MM.1S (cell line): ENCODE data around the gene UBE3B.

Experiments
- DNase-seq: peaks from one replicate; pipeline ENCODE4 v3.0.0-alpha.2; 2015
- H2AFZ ChIP-seq: fragments of 300-600 bp; sonication (generic); 2 replicates; pipeline ENCODE4 v1.6.0; 2016; ENCODE audit warnings: antibody characterized with exemption, low read length
- H3F3A ChIP-seq: fragments of 300-600 bp; sonication (generic); 2 replicates; pipeline ENCODE4 v1.6.1; 2016; ENCODE audit warnings: mild to moderate bottlenecking, antibody characterized with exemption, low read length, moderate library complexity, mixed read lengths; ENCODE audit not compliant: insufficient read depth
- H3K27ac ChIP-seq: fragments of 300-600 bp; sonication (generic); 2 replicates; pipeline ENCODE4 v1.5.1; 2016; ENCODE audit warnings: mild to moderate bottlenecking, low read length
- H3K27me3 ChIP-seq: fragments of 300-600 bp; sonication (generic); replicated peaks from 2 replicates; pipeline ENCODE4 v1.6.0; 2016; ENCODE audit warnings: low read length; ENCODE audit not compliant: insufficient read depth
- H3K36me3 ChIP-seq: fragments of 300-600 bp; sonication (generic); replicated peaks from 2 replicates; pipeline ENCODE4 v1.6.1; 2016; ENCODE audit warnings: mild to moderate bottlenecking, low read length, mixed read lengths; ENCODE audit not compliant: insufficient read depth
- H3K4me1 ChIP-seq: fragments of 300-600 bp; sonication (generic); 2 replicates; pipeline ENCODE4 v1.6.1; 2016; ENCODE audit warnings: low read length, mixed read lengths
- H3K4me2 ChIP-seq: fragments of 300-600 bp; sonication (generic); 2 replicates; pipeline ENCODE4 v1.6.0; 2016; ENCODE audit warnings: low read depth, low read length
- H3K4me3 ChIP-seq: fragments of 300-600 bp; sonication (generic); 2 replicates; pipeline ENCODE4 v1.5.1; 2016; ENCODE audit warnings: low read length, mixed read lengths
- H3K79me2 ChIP-seq: fragments of 300-600 bp; sonication (generic); 2 replicates; pipeline ENCODE4 v1.6.1; 2016; ENCODE audit warnings: mixed run types, low read length, mixed read lengths
- H3K9ac ChIP-seq: fragments of 300-600 bp; sonication (generic); 2 replicates; pipeline ENCODE4 v1.6.1; 2016; ENCODE audit warnings: low read length, mixed read lengths
- H3K9me2 ChIP-seq: fragments of 300-600 bp; sonication (generic); replicated peaks from 2 replicates; pipeline ENCODE4 v1.6.1; 2016; ENCODE audit warnings: mild to moderate bottlenecking, low read length, mixed read lengths; ENCODE audit not compliant: insufficient read depth
- H3K9me3 ChIP-seq: fragments of 300-600 bp; sonication (generic); replicated peaks from 2 replicates; pipeline ENCODE4 v1.6.1; 2016; ENCODE audit warnings: mild to moderate bottlenecking, low read length, mixed read lengths; ENCODE audit not compliant: insufficient read depth
- H4K20me1 ChIP-seq: fragments of 300-600 bp; sonication (generic); 2 replicates; pipeline ENCODE4 v1.6.1; 2016; ENCODE audit warnings: mild to moderate bottlenecking, low read length, moderate library complexity, mixed read lengths; ENCODE audit not compliant: insufficient read depth
- CTCF ChIP-seq: fragments of 300-600 bp; sonication (generic); IDR thresholded peaks from 2 replicates; pipeline ENCODE4 v1.5.1; 2016; ENCODE audit warnings: antibody characterized with exemption, low read length, mixed read lengths
- EZH2 ChIP-seq: fragments of 300-600 bp; sonication (generic); optimal IDR thresholded peaks from 2 replicates; pipeline ENCODE3; 2017; ENCODE audit warnings: low read depth, mild to moderate bottlenecking, antibody characterized with exemption, low read length, mixed read lengths
- EZH2phosphoT487 ChIP-seq: fragments of 300-600 bp; sonication (generic); IDR thresholded peaks from 2 replicates; pipeline ENCODE4 v1.6.1; 2018; ENCODE audit warnings: antibody characterized with exemption, low read length

The UBE3B gene

GRCh38 chr12:109501299-109501698 is 23.9 kb downstream of the UBE3B start:
- TF ChIP-seq EZH2 (no peak), CTCF (no peak)
- Histone ChIP-seq H2AFZ (no peak overlapping the region), H3K4me1 (no peaks in the 10 kb centered on the region), H3K36me3 (no peaks in the 10 kb centered on the region), H3K27ac (no peak overlapping the region), H3K9me2 (no peaks in the 10 kb centered on the region), H4K20me1 (no peaks in the 10 kb centered on the region), H3K9me3 (no peaks in the 10 kb centered on the region), H3K27me3 (no peaks in the 10 kb centered on the region), H3K4me3 (no peak overlapping the region), H3K79me2 (no peaks in the 10 kb centered on the region), H3F3A (no peaks in the 10 kb centered on the region), H3K9ac (no peak overlapping the region), H3K4me2 (no peak overlapping the region)
- no peak for DNase-seq

- Histone ChIP-seq H3K4me1 (no peaks in the 10 kb centered on the region), H3K27me3 (no peaks in the 10 kb centered on the region), H3K79me2 (no peaks in the 10 kb centered on the region), H3K9me2 (no peaks in the 10 kb centered on the region), H3K9me3 (no peaks in the 10 kb centered on the region), H3K27ac (no peak overlapping the region), H4K20me1 (no peaks in the 10 kb centered on the region), H3K36me3 (no peaks in the 10 kb centered on the region), H3K9ac (no peak overlapping the region), H2AFZ (no peak overlapping the region), H3K4me3 (no peak overlapping the region), H3F3A (no peaks in the 10 kb centered on the region), H3K4me2 (no peak overlapping the region)
- no peak for DNase-seq
- TF ChIP-seq CTCF (no peak), EZH2 (no peak), EZH2phosphoT487 (no peak)
Observed at GRCh38 chr12:109502332-109502731, 24.9 kb downstream of the UBE3B start.

GRCh38 chr12:109503611-109504010 is 26.2 kb downstream of the UBE3B start:
- no peaks in the 10 kb centered on the region for H3K36me3 ChIP-seq
- no peaks in the 10 kb centered on the region for H3K79me2 ChIP-seq

More at GRCh38 chr12:109503611-109504010, 26.2 kb downstream of the UBE3B start:
- DNase-seq: no peak
- Histone ChIP-seq H2AFZ (no peak overlapping the region), H3F3A (no peaks in the 10 kb centered on the region), H3K9ac (no peak overlapping the region), H3K4me1 (no peaks in the 10 kb centered on the region), H3K9me3 (no peaks in the 10 kb centered on the region), H3K9me2 (no peaks in the 10 kb centered on the region), H3K27ac (no peak overlapping the region), H4K20me1 (no peaks in the 10 kb centered on the region), H3K4me3 (no peak overlapping the region), H3K27me3 (no peaks in the 10 kb centered on the region), H3K4me2 (no peak overlapping the region)
- TF ChIP-seq CTCF: no peak
- no peak for TF ChIP-seq EZH2phosphoT487
- no peak for TF ChIP-seq EZH2
